OCI-LY3 (cell line): ENCODE data around the gene KRTAP3-3.

Experiments
- H2AFZ ChIP-seq: fragments of 200-600, 300-600 bp; shearing (Covaris generic); 2 replicates; pipeline ENCODE4 v1.6.0; 2014; ENCODE audit warnings: antibody characterized with exemption, low read depth, low read length
- H3K27ac ChIP-seq: fragments of 200-600, 300-600 bp; sonication (generic); 2 replicates; pipeline ENCODE4 v1.5.1; 2014; ENCODE audit warnings: mild to moderate bottlenecking, low read length, moderate library complexity, mixed read lengths
- H3K27me3 ChIP-seq: fragments of 200-600, 300-600 bp; sonication (generic); 2 replicates; pipeline ENCODE4 v1.6.1; 2014; ENCODE audit warnings: low read depth, low read length, mixed read lengths
- H3K36me3 ChIP-seq: fragments of 200-600, 300-600 bp; sonication (generic); replicated peaks from 2 replicates; pipeline ENCODE3; 2014; ENCODE audit warnings: low read depth, low read length, mixed read lengths
- H3K4me1 ChIP-seq: fragments of 300-600, 200-600 bp; sonication (generic); 2 replicates; pipeline ENCODE4 v1.6.1; 2014; ENCODE audit warnings: low read length, mixed read lengths
- H3K4me2 ChIP-seq: fragments of 200-600, 300-600 bp; sonication (generic); 2 replicates; pipeline ENCODE4 v1.6.1; 2014; ENCODE audit warnings: low read length, mixed read lengths
- H3K4me3 ChIP-seq: fragments of 300-600, 200-600 bp; sonication (generic); 2 replicates; pipeline ENCODE4 v1.5.1; 2014; ENCODE audit warnings: antibody characterized with exemption, mild to moderate bottlenecking, low read length, moderate library complexity
- H3K79me2 ChIP-seq: fragments of 300-600, 200-600 bp; shearing (Covaris generic); 2 replicates; pipeline ENCODE4 v1.6.1; 2014; ENCODE audit warnings: mild to moderate bottlenecking, low read length, mixed read lengths
- H3K9ac ChIP-seq: fragments of 300-600, 200-600 bp; shearing (Covaris generic); 2 replicates; pipeline ENCODE4 v1.6.0; 2014; ENCODE audit warnings: mild to moderate bottlenecking, low read length, moderate library complexity
- H3K9me3 ChIP-seq: fragments of 200-600, 300-600 bp; shearing (Covaris generic); 2 replicates; pipeline ENCODE4 v1.6.1; 2014; ENCODE audit warnings: low read length, mixed read lengths; ENCODE audit not compliant: insufficient read depth
- H4K20me1 ChIP-seq: fragments of 200-600, 300-600 bp; sonication (generic); 2 replicates; pipeline ENCODE4 v1.6.1; 2016; ENCODE audit warnings: low read length, mixed read lengths; ENCODE audit not compliant: insufficient read depth
- CTCF ChIP-seq: fragments of 200-600, 300-600 bp; sonication (generic); IDR thresholded peaks from 2 replicates; pipeline ENCODE4 v1.5.1; 2014; ENCODE audit warnings: antibody characterized with exemption, low read length, low read depth
- EZH2phosphoT487 ChIP-seq: fragments of 200-600 bp; shearing (Covaris generic); IDR thresholded peaks from 2 replicates; pipeline ENCODE4 v1.6.1; 2018; ENCODE audit warnings: antibody characterized with exemption, mixed run types, low read depth

KRTAP3-3 gene

GRCh38 chr17:41010441-41010840 is 16.5 kb upstream of the KRTAP3-3 start:
- TF ChIP-seq EZH2phosphoT487 (no peak), CTCF (no peak)
- H3K27ac ChIP-seq = no peak overlapping the region
- H3K4me3 ChIP-seq = no peak overlapping the region
- H3K4me1 ChIP-seq = no peaks in the 10 kb centered on the region
- no peaks in the 10 kb centered on the region for H3K79me2 ChIP-seq
- no peaks in the 10 kb centered on the region for H3K9me3 ChIP-seq
- no peak overlapping the region for H3K4me2 ChIP-seq
- no peaks in the 10 kb centered on the region for H3K36me3 ChIP-seq
- H3K27me3 ChIP-seq = peaks cover 17% of the 10 kb centered on the region
- no peak overlapping the region for H2AFZ ChIP-seq
- H3K9ac ChIP-seq = no peak overlapping the region
- H4K20me1 ChIP-seq = no peaks in the 10 kb centered on the region

GRCh38 chr17:41009936-41010335 is 16.0 kb upstream of the KRTAP3-3 start:
- Histone ChIP-seq H4K20me1 (no peaks in the 10 kb centered on the region), H3K4me2 (no peak overlapping the region), H3K79me2 (no peaks in the 10 kb centered on the region), H3K9ac (no peak overlapping the region), H2AFZ (no peak overlapping the region), H3K36me3 (no peaks in the 10 kb centered on the region), H3K4me3 (no peak overlapping the region), H3K9me3 (no peaks in the 10 kb centered on the region), H3K27ac (no peak overlapping the region), H3K27me3 (peaks cover 14% of the 10 kb centered on the region), H3K4me1 (no peaks in the 10 kb centered on the region)
- TF ChIP-seq CTCF (no peak), EZH2phosphoT487 (no peak)

DNA sequence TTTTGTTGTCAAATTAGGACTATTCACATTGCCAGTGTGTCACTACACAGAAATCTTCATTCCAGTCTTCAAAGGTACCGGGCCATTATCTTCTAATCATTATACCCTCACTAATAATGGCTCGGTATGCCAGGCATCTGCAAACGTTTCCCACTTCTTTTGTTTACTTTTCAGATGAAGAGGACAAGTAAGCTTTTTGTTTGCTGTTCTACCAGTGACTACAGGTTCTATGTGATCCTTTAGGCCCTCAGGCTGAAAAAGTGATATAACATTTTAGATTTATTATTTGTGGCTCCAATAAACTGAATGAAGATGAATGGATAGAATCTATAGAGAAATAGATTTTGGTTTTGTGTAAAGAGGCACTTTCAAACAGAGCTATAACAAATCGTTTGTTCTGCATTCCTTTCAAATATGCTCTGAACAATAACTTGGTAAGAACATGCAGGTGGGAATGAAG is 15.4 kb upstream of the KRTAP3-3 start:
- Histone ChIP-seq H3K4me3 (no peak overlapping the region), H3K36me3 (no peaks in the 10 kb centered on the region), H3K27ac (no peak overlapping the region), H3K4me1 (no peaks in the 10 kb centered on the region), H3K27me3 (peaks cover 16% of the 10 kb centered on the region), H3K9ac (no peak overlapping the region), H3K79me2 (no peaks in the 10 kb centered on the region), H4K20me1 (no peaks in the 10 kb centered on the region), H3K4me2 (no peak overlapping the region), H2AFZ (no peak overlapping the region), H3K9me3 (no peaks in the 10 kb centered on the region)
- TF ChIP-seq EZH2phosphoT487 = no peak
- no peak for TF ChIP-seq CTCF

DNA sequence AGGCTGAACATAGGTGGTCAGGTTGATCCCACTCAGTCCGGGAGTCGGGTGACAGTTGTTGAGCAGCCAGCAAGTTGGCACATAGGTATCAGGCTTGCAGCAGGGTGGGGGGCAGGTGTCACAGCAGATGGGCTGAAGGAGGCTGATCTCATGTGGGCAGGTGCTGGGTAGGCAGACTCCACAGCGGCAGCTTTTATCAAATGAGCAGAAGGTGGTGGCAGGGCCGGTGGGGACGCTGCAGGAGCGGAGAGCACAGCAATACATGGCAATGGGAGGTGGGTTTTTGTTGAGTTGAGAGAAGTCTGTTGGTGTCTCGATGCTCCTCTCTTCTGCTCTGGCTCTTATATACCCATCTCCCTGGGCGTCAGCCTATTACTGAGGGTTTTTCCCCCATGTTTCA is 14.8 kb upstream of the KRTAP3-3 start, which contains the start of gene KRTAP3-1:
KRTAP3-1 (minus strand) TSS at position 318 of the 400 bp plus-strand sequence; CDS start at position 264, 54 bp downstream.
- no peaks in the 10 kb centered on the region for H3K36me3 ChIP-seq
- H3K79me2 ChIP-seq = no peaks in the 10 kb centered on the region
- peaks cover 21% of the 10 kb centered on the region for H3K27me3 ChIP-seq
- no peak within 1 kb of the TSS for H2AFZ ChIP-seq
- H3K4me3 ChIP-seq = no peak within 1 kb of the TSS
- no peak for TF ChIP-seq EZH2phosphoT487
- TF ChIP-seq CTCF = no peak
- H4K20me1 ChIP-seq = no peaks in the 10 kb centered on the region
- H3K27ac ChIP-seq = no peak within 1 kb of the TSS
- no peaks in the 10 kb centered on the region for H3K4me1 ChIP-seq
- H3K4me2 ChIP-seq = no peak within 1 kb of the TSS
- no peak within 1 kb of the TSS for H3K9ac ChIP-seq
- H3K9me3 ChIP-seq = no peaks in the 10 kb centered on the region
